ENCODE results near the gene COG6. TPM values are rescaled to one million over a fixed set of nuclear protein-coding genes. Genes with fewer than 3 reads are reported as not detected.

The COG6 gene
- total RNA-seq, 1 experiment from 2014 or later = 24.3 TPM

- POLR2A ChIA-PET = no interaction called here
- Histone ChIP-seq H3K27ac (ENCODE audit: low read length) (no peak overlapping the region), H3K9me3 (ENCODE audit: control insufficient read depth, insufficient read depth, low read depth, low read length) (no peaks in the 10 kb centered on the region), H3K4me3 (ENCODE audit: low read depth in 2 of 2, low read length in 2 of 2) (no peak overlapping the region), H3K27me3 (ENCODE audit: control insufficient read depth, insufficient read depth, low read length) (no peaks in the 10 kb centered on the region), H3K4me1 (ENCODE audit: control insufficient read depth, insufficient read depth, low read length) (no peaks in the 10 kb centered on the region), H3K36me3 (ENCODE audit: control insufficient read depth, insufficient read depth, low read length) (no peaks in the 10 kb centered on the region)
- DNase-seq (ENCODE audit: low read depth, low spot score) = no peak
- CTCF ChIA-PET = no interaction called here
- ATAC-seq = no peak
- TF ChIP-seq POLR2AphosphoS5 (IDR thresholded peaks at IDR 0.05; ENCODE audit: low read depth, low read length) (no peak), SIN3A (IDR thresholded peaks at IDR 0.05; ENCODE audit: borderline replicate concordance, insufficient read depth, low read depth, low read length) (no peak), TCF7L2 (IDR thresholded peaks at IDR 0.05; ENCODE audit: low read depth, low read length) (no peak)
- TF ChIP-seq, protein P1, sequence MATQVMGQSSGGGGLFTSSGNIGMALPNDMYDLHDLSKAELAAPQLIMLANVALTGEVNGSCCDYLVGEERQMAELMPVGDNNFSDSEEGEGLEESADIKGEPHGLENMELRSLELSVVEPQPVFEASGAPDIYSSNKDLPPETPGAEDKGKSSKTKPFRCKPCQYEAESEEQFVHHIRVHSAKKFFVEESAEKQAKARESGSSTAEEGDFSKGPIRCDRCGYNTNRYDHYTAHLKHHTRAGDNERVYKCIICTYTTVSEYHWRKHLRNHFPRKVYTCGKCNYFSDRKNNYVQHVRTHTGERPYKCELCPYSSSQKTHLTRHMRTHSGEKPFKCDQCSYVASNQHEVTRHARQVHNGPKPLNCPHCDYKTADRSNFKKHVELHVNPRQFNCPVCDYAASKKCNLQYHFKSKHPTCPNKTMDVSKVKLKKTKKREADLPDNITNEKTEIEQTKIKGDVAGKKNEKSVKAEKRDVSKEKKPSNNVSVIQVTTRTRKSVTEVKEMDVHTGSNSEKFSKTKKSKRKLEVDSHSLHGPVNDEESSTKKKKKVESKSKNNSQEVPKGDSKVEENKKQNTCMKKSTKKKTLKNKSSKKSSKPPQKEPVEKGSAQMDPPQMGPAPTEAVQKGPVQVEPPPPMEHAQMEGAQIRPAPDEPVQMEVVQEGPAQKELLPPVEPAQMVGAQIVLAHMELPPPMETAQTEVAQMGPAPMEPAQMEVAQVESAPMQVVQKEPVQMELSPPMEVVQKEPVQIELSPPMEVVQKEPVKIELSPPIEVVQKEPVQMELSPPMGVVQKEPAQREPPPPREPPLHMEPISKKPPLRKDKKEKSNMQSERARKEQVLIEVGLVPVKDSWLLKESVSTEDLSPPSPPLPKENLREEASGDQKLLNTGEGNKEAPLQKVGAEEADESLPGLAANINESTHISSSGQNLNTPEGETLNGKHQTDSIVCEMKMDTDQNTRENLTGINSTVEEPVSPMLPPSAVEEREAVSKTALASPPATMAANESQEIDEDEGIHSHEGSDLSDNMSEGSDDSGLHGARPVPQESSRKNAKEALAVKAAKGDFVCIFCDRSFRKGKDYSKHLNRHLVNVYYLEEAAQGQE (IDR thresholded peaks at IDR 0.05; ENCODE audit: insufficient read depth in 1 of 2, low read depth in 2 of 2, low read length in 1 of 2) = no peak
- TF ChIP-seq, protein P2, sequence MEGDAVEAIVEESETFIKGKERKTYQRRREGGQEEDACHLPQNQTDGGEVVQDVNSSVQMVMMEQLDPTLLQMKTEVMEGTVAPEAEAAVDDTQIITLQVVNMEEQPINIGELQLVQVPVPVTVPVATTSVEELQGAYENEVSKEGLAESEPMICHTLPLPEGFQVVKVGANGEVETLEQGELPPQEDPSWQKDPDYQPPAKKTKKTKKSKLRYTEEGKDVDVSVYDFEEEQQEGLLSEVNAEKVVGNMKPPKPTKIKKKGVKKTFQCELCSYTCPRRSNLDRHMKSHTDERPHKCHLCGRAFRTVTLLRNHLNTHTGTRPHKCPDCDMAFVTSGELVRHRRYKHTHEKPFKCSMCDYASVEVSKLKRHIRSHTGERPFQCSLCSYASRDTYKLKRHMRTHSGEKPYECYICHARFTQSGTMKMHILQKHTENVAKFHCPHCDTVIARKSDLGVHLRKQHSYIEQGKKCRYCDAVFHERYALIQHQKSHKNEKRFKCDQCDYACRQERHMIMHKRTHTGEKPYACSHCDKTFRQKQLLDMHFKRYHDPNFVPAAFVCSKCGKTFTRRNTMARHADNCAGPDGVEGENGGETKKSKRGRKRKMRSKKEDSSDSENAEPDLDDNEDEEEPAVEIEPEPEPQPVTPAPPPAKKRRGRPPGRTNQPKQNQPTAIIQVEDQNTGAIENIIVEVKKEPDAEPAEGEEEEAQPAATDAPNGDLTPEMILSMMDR (IDR thresholded peaks at IDR 0.05) = no peak
- BruUV-seq (replicated peaks) = no TSS peak
- in situ Hi-C loops (cut with HindIII; ENCODE audit: low pct_unique_long_range_greater_than_20kb, low sequenced_read_pairs) = no loop called here
- intact Hi-C loops (cut with micrococcal nuclease; ENCODE audit: unreplicated experiment) = no loop called here
Observed at GRCh38 chr13:39623466-39623865, 32.0 kb upstream of the COG6 start.

DNA sequence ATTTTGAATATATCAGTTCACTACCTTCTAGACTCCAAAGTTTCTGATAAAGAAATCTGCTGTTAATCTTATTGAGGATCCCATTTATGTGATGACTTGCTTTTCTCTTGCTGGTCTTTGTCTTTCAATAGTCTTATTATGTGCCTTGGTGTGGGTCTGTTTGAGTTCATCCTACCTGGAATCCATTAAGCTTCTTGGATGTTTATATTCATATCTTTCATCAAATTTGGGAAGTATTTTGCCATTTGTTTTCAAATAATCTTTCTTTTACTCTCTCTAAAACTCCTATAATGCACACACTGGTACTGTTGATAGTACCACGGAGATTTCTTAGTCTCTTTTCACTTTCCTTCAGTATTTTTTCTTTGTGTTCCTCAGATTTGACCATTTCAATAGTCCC, 24.2 kb upstream of the COG6 start:
- TF ChIP-seq, protein P1 (IDR thresholded peaks at IDR 0.05; ENCODE audit: insufficient read depth in 1 of 2, low read depth in 2 of 2, low read length in 1 of 2) = no peak
- TF ChIP-seq, protein P2 (IDR thresholded peaks at IDR 0.05) = no peak
- TF ChIP-seq TCF7L2 (IDR thresholded peaks at IDR 0.05; ENCODE audit: low read depth, low read length) = no peak
- TF ChIP-seq SIN3A (IDR thresholded peaks at IDR 0.05; ENCODE audit: borderline replicate concordance, insufficient read depth, low read depth, low read length) = no peak
- no peak for TF ChIP-seq POLR2AphosphoS5 (IDR thresholded peaks at IDR 0.05; ENCODE audit: low read depth, low read length)
- ATAC-seq (no peak), DNase-seq (ENCODE audit: low read depth, low spot score) (no peak)
- in situ Hi-C loops (cut with HindIII; ENCODE audit: low pct_unique_long_range_greater_than_20kb, low sequenced_read_pairs) (no loop called here), intact Hi-C loops (cut with micrococcal nuclease; ENCODE audit: unreplicated experiment) (no loop called here)
- H3K4me1 ChIP-seq (ENCODE audit: control insufficient read depth, insufficient read depth, low read length) = no peaks in the 10 kb centered on the region
- H3K9me3 ChIP-seq (ENCODE audit: control insufficient read depth, insufficient read depth, low read depth, low read length) = no peaks in the 10 kb centered on the region
- H3K4me3 ChIP-seq (ENCODE audit: low read depth in 2 of 2, low read length in 2 of 2) = no peak overlapping the region
- CTCF ChIA-PET = no interaction called here
- H3K27me3 ChIP-seq (ENCODE audit: control insufficient read depth, insufficient read depth, low read length) = no peaks in the 10 kb centered on the region
- POLR2A ChIA-PET = no interaction called here
- H3K27ac ChIP-seq (ENCODE audit: low read length) = no peak overlapping the region
- no peaks in the 10 kb centered on the region for H3K36me3 ChIP-seq (ENCODE audit: control insufficient read depth, insufficient read depth, low read length)
- no TSS peak for BruUV-seq (replicated peaks)

All from Panc1 (cell line).